Measurements from ENCODE around the gene NAT9.
A peak's percentile ranks its signal among the peaks of the same experiment; 100 is the strongest.

The NAT9 gene

DNA sequence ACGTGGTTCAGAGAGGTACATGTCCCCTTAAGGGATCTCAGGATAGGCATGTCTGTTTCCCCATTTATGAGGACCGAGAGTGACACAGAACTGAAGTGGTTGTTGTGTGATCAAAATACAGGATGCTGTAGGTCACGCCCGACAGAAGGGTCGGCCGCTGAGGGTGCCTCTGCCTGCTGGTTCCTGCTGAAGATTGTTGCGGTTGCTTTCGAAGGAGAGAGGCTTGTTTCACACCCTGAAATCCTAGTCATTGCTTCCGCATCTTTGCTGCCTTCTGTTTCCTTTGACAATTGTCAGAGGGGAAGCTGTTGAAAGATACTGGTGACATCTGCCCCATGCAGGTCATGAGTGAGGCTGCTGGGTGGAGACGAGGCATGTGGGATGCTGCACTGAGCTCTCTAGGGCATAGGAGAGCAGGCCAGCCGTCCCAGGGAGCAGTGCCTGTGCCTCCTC, 3.8 kb upstream of the NAT9 start:
- peak; percentile 54 to 58 for DNase-seq (ENCODE audit: low read depth in 2 of 2)

DNA sequence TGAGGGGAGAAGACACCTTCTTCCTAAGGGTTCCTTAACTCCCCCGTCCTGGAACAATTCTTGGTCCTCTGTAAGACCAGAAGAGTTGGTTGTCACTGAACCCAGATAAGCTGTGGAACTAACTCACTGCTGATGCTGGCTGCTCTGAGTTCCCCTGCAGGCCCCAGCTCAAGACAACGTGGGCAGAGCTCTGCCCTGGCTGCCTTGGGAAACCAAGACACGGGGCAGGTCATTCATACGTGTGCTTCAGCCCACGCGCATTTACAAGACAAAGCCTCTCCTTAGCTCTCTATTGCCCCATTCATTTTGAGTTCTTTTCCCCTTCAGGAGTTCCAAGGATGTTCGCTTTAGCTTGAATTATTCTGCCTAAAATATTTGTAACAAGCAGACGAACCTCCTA, 3.4 kb upstream of the NAT9 start:
- no peak for DNase-seq (ENCODE audit: low read depth in 2 of 2)

DNA sequence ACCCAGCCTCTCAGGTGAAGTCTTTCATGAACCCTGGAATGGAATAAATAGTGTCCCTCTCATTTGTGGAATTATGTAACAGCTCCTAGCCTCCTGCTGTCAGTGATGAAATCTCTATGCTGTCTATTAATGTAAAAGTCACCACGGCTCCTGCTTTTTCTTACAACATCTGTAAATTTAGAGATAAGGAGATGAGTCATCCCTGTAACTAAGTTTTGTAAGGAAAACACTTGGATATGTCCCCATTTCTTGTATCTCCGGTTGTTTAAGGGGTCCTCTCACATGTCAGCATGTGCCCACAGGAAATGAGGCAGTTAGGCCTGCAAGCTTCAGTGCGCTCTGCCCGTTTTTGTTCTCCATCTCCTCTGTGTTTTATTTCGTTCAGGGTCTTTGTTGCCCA, 2.8 kb upstream of the NAT9 start:
- no peak for DNase-seq (ENCODE audit: low read depth in 2 of 2)

DNA sequence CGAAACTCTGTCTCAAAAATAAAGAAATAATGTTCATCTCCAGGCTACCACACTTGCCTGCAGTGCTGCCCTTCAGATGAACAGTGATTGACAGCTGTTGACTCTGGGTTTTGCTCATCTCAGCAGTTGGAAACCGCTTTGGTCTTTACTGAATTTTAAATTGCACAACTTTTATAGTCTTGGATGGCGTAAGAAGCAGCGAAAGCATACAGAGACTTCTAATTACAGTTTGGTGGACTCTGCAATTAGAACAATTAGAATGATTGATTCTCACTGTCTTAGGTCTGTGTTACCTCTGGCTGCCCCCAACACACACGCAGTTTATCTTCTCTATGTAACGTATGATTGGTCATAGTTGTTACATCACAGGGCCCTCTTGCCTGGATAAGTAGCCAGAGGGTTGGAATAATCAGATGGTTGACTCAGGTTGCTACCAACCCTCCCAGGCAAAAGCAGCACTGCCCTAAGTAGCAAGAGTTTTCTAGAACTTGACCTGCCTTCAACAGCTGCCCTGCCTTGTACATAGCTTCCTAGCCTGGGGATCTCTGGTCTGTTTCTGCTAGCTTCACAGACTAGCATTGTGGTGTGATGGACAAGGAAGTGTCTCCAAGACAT, 1.9 kb upstream of the NAT9 start:
- no peak for DNase-seq (ENCODE audit: low read depth in 2 of 2)

DNA sequence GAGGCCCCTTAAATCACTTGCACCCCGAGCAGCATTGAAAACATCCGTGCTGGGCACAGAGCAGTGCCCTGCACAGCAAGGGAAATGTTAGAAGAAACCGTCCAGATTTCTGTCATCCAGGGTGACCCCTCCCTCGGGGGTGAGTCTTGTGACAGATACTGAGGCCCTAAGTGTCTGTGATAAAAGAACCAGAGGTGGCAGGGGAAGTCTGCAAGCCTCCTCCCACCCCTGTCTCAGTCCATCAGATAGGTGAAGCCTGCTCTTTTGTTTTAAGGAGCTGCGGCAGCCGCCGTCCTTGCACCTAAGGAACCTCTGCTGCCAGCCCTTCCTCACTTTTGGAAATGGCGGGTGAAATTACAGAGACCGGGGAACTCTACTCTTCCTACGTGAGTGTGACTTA, 845 bp upstream of the NAT9 start:
- DNase-seq (ENCODE audit: low read depth in 2 of 2) = no peak

DNA sequence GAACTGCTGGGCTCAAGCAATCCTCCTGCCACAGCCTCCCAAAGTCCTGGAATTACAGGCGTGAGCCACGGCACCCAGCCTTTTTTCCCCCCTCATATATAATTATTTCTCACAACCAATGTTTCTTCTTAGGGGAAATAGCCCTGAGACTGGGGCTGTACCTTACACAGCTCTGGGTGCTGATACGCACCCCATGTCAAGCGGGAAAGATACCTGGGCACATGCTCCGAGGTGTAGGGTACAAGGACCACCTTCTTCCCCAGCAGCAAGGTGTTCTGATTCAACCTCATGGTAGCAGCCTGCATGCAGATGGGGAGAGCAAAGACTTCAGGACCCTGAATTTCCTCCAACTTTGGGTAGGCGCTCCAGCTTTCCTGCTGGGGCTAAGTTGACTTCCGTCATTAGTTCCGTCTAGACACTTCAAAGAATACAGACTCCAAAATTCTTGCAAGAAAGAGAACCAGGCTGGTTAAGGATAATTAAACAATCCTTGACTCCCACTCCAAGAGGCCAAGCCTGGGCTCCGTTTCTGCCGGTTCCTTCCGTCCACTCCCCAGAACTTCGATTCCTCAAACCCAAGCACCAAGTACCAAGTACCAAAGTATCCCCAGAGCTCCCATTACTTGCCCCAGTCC, 619 bp downstream of the NAT9 start:
- DNase-seq (ENCODE audit: low read depth in 2 of 2) = no peak

DNA sequence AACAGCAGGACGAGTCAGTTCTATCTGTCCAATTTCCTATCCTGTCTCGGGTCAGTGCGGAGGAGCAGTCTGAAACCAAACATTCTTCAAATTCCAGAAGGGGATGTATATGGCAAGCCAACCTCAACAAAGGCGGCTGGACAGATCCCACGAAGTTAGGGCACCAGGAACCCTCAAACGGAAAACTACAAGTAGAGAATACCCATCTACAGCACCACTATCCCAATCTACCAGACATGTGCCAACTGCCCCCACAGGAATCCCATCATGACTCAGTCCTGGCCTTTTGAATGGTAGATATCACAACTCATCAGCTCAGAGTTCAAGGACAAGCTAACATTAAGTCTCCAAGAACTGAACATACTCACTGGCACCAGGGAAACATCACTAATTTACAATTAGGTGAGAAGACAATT, 2.3 kb downstream of the NAT9 start:
- no peak for DNase-seq (ENCODE audit: low read depth in 2 of 2)

DNA sequence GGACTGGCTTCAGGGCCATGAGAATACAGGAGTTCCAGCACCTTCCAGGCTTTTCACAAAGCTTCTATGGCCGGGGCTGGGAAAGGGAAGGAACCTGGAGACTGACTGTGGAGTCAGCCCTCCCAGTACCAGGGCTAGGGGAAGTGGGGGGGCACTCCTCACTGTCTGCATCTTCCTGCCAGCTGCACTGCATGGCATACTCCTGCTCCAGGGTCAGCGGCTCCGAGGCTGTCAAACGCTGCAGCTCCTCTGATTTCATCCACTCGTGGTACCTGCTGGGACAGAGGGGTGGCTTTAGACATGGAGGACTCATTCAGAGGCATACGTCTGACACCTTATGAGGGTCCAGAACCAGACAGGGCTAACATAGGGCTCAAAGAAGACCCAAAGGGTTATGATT, 2.7 kb downstream of the NAT9 start:
- DNase-seq (ENCODE audit: low read depth in 2 of 2) = no peak

DNA sequence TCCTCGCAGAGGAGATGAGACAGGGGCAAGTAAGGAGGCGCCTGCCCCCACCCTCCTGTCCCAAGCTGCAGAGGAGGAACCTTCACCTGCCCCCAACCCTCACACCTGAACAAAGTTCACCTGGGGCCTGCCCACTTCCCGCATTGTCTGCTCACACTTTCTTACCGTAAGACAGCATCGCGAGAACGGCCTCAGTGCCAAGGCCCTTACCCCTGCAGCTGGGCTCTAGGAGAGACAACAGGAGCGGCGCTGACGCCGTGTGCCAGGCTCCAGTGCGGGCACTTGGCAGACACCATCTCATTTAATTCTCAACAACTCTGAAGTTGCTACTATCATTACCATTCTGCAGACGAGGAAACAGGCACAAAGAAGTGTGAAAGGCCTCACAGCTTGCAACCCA, 4.1 kb downstream of the NAT9 start:
- DNase-seq (ENCODE audit: low read depth in 2 of 2) = no peak

DNA sequence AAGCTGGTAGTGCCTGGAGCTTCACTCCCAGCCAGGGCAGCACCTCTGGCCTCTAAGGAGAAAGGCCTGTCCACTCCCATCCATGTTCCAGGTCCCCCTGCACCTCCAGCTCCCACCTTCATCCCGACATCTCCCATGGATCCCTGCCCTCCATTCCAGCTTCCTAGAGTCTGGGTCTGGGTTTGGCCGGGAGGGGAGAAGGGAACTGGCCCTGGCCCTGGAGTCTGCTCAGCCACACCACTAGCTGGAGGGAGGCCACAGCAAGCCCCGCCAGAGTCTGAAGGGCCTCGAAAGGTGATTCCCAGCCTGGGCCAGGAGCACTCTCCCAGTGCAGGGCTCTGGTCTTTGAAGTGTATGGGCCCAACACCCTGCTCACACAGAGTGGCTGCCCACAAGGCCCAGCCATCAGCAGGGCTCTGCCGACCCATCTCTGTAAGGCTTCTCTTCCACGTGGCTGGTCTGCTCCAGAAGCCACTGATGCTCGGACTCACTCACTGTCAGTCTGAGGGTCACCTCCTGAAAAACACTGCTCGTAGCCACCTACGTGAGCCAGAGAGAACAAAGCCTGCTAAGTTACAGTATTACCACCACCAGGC, 4.7 kb downstream of the NAT9 start:
- DNase-seq (ENCODE audit: low read depth in 2 of 2) = no peak

DNA sequence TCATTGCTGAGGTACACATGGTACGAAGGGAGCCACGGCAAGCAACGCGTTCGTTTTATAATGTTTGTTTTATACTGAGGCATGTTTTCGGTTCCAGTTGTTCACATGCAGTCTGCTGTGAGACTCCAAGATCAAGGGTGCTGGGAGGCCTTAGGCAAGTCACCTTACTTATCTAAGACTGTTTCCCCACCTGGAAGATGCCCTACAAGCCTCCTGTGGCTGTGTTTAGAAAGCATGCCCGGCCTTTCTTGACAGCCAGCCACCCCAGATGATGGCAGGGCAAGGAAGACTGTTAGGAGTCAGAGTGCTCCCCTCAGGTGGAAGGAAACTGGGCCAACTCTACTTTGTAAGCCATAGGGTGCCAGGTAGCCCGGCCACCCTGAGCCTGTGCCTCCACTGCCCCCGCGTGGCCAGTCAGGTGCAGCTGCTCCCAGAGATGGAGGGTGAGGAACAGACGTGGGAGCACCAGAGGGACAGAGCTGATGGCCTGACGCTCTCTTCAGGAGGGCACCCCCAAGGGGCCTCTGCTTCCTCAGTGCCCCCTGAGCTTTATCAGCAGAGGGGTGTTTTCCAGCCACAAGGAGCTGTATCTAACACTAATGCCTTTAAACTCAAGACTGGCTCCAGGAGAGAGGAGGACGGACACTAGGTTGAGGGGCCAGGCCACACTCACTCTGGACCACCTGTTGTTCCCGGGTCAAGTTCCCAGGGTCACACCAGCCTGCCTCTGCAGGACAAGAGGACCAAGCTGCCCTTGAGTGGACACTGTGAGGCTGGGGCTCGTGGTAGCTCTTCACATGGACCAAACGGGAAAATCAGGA, 5.4 kb downstream of the NAT9 start:
- peak; percentile 46 to 61 for DNase-seq (ENCODE audit: low read depth in 2 of 2)

DNA sequence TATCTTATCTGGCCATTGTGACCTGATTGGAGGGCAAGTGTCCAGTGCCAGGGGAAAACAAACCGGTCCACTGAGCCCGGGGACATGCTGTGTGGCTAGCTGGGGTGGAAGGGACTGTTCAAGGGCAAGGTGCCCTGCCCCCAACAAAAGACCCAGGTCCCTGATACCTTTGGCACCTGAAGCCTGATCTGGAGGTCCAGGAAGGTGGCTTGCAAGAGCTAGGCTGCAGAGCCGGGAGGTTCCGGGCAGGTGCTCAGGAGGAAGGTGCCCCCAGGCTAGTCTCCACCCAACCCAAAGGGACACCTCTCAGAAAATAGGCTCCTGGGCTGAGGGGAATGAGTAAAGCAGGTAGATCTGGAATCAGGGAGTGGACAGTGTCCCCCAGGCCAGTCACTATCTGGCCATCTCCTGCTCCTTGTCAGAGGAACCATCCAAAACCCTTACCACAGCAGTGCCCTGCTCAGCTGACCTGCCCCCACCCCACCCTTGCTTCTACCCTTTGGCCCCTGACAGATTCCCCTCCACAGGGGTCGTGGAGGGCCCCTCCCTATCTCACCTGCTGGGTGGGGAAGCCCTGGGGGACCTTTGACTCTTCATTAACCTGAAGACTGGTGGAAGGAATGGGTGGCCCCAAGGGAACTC, 6.2 kb downstream of the NAT9 start:
- DNase-seq (ENCODE audit: low read depth in 2 of 2) = no peak

DNA sequence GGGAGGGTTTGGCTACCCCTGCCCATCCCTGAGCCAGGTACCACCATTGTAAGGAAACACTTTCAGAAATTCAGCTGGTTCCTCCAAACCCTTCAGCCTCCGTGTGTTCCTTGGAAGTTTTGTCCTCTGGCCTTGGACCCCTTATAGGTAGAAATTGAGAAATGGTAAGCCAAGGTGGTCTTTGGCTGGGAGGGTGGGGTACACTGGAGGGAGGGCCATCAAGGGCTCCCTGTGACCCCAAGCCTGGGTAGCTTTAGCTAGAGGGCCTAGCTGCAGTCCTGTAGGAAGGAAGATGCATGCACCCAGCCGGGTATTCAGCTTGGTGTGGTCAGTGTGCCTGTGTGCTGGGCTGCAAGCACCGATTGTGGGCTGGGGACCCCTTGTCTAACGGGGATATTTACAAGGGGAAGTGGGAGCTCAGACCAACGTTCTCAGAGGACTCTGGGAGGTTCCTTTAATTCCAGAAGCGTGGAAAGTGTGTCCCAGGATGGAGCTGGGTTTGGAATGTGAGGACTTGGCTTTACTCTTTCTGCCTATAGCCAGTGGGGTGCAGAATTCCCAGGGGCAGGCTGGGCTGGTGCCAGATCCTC, 6.8 kb downstream of the NAT9 start:
- no peak for DNase-seq (ENCODE audit: low read depth in 2 of 2)

DNA sequence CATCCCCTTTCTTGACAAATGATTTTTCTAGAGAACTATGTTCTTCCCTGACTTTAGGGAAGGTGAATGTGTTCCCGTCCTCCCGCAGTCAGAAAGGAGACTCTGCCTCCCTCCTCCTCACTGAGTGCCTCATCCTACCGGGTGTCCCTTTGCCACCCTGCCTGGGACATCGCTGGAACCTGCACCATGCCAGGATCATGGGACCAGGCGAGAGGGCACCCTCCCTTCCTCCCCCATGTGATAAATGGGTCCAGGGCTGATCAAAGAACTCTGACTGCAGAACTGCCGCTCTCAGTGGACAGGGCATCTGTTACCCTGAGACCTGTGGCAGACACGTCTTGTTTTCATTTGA, 7.4 kb downstream of the NAT9 start:
- DNase-seq (ENCODE audit: low read depth in 2 of 2) = no peak

DNA sequence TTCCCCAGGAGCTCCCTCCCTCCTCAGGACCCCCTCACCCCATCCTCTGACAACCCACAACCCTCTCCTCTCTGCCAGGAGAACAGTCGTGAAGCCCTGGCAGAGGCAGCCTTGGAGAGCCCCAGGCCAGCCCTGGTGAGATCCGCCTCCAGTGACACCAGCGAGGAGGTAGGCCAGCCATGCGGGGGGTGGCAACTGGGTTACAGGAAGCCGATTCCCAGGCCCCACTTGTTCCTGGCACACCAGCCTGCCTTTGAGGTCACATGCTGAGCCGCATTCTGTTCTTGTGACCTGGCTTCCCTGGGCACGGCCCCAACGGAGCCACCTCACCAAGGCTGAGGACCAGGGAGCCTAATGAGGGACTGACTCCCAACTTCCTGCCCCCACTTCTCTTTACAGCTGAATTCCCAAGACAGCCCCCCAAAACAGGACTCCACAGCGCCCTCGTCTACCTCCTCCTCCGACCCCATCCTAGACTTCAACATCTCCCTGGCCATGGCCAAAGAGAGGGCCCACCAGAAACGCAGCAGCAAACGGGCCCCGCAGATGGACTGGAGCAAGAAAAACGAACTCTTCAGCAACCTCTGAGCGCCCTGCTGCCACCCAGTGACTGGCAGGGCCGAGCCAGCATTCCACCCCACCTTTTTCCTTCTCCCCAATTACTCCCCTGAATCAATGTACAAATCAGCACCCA, 7.9 kb downstream of the NAT9 start:
- DNase-seq (ENCODE audit: low read depth in 2 of 2) = no peak

DNA sequence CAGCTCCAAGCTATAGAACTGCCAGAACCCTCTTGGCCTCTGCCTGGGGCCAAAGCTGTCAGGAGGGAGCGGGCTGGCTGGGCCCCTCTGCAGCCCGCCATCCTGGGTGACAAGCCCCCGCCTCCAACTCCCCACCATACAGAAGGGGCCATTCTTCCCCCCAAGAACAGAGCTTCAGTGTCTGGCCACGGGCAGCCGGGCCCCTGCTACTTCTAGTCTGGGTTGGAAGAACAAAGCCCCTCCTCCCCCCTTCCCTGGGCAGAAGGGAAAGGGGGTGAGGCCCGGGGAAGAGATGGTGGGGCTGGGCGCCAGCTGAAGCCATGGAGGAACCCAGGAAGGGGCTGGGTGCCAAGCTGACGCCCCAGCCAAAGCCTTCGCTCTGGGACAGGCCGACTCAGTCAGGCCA, 9.0 kb downstream of the NAT9 start:
- DNase-seq (ENCODE audit: low read depth in 2 of 2) = no peak

DNA sequence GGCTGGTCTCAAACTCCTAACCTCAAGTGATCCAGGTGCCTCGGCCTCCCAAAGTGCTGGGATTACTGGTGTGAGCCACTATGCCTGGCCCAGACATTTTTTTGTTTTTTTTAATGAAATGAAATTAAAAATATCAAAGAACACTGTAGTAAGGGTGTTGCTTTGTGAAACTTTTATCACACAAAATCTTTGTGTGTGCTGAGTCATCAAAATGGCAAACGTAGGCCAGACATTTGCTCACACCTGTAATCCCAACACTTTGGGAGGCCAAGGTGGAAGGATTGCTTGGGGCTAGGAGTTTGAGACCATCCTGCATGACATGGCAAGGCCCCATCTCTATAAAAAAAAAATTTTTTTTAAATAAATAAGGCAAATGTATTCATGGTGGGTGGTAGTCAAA, 9.7 kb downstream of the NAT9 start:
- no peak for DNase-seq (ENCODE audit: low read depth in 2 of 2)

DNA sequence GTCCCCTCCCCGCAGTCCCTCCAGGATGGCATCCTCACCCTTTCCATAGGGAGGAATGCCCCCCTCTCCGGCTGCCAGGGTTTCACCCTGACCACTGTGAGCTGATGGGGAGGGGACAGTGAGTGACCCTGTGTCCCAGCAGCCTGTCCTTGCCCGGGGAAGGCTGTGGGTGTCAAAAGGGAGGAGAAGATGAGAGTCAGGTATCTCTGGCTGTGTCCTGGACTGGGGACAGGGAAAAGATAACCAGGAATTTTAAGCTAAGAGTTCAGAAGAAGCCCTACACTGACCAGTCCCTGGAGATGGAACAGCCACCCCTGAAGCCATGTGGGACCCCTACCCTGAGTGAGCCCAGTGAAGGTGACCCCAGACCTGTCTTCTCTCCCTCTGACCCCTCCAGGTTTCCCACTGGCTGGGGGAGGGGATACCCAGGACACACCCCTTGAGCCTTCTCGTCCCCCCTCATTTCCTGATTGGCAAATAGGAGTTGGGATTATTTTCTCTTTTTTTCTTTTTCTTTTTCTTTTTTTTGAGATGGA, 11.3 kb downstream of the NAT9 start:
- DNase-seq (ENCODE audit: low read depth in 2 of 2) = no peak

DNA sequence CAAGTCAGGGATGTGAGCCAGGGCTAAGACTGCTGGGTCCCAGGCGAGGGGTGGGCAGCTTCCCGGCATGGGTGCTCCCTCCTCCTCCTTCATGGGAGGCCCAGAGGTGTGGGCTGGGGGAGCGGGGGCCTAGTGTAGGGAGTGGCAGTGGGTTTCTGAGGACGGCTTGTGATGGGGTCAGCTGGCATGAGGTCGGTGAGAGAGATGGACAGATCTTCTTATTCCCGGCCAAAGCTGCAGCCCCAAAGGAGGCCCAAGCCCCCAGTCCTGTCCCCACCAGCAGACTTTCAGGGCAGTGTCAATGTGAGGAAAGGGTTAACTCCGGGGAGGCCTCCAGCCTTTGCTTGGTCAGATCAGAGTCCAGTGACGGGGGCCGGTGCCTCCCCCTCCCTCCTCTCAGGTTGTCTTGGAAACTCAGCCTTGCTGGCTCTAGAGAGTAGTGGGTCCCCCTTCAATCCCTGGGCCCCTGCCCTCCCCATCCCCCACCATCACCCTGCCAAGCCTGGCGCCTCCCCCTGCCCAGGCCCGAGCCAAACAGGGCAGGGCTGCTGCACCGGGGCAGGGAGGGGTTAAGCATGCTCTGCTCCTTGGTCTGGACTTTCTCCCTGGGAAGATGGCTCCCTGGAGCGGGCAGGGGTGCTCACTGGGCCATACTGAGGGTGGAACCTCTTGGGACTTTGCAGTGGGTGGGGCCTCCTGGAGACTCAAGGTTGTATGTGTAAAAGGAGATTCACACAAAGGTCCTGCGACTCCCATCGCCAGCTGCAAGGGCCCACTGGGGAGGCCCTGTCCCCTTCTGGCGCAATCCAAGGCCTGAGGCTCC, 12.4 kb downstream of the NAT9 start:
- no peak for DNase-seq (ENCODE audit: low read depth in 2 of 2)

DNA sequence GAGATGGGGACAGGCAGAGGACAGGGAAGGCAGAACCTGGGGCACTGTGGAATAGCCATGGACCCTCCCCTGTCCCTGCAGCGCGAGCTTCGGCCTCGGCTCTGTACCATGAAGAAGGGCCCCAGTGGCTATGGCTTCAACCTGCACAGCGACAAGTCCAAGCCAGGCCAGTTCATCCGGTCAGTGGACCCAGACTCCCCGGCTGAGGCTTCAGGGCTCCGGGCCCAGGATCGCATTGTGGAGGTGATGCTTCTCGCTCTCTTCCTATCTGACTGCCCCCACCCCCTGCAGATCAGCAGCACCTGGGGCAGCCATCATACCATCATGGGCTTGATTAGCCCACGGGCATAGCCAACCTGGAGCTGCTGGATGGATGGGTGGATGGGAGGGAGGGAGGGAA, 14.2 kb downstream of the NAT9 start:
- DNase-seq (ENCODE audit: low read depth in 2 of 2) = no peak
